ENCODE results near the gene CEACAM4.

The CEACAM4 gene

GRCh38 chr19:41597600-41598041, 29.3 kb downstream of the CEACAM4 start:
- Histone ChIP-seq H3K4me1 (ENCODE audit: insufficient read depth, low read length, severe bottlenecking) (no peaks in the 10 kb centered on the region), H3K36me3 (ENCODE audit: insufficient read depth, low read length) (no peaks in the 10 kb centered on the region), H3K4me3 (ENCODE audit: low read depth, low read length, poor library complexity, severe bottlenecking) (no peak overlapping the region), H2AFZ (ENCODE audit: low read length) (no peak overlapping the region), H3K79me2 (ENCODE audit: insufficient read depth, low read length) (no peaks in the 10 kb centered on the region), H3K4me2 (ENCODE audit: low read length) (no peak overlapping the region), H3K9me3 (ENCODE audit: low read length) (no peaks in the 10 kb centered on the region), H3K9ac (ENCODE audit: low read length) (no peak overlapping the region), H3F3A (ENCODE audit: insufficient read depth, low read length) (no peaks in the 10 kb centered on the region), H3K9me2 (ENCODE audit: low read depth, low read length) (no peaks in the 10 kb centered on the region), H3K27me3 (ENCODE audit: insufficient read depth, low read length) (no peaks in the 10 kb centered on the region), H4K20me1 (ENCODE audit: insufficient read depth, low read length) (no peaks in the 10 kb centered on the region), H3K27ac (ENCODE audit: low read depth, low read length, poor library complexity, severe bottlenecking) (no peak overlapping the region)
- no peak for TF ChIP-seq EZH2 (IDR thresholded peaks at IDR 0.05; ENCODE audit: borderline replicate concordance, low read length)
- TF ChIP-seq CTCF (IDR thresholded peaks at IDR 0.05; ENCODE audit: low read length): peak; percentile 92

GRCh38 chr19:41595890-41596280, 31.0 kb downstream of the CEACAM4 start:
- no peak overlapping the region for H3K27ac ChIP-seq (ENCODE audit: low read depth, low read length, poor library complexity, severe bottlenecking)
- H3K79me2 ChIP-seq (ENCODE audit: insufficient read depth, low read length): no peaks in the 10 kb centered on the region
- no peaks in the 10 kb centered on the region for H3F3A ChIP-seq (ENCODE audit: insufficient read depth, low read length)
- no peaks in the 10 kb centered on the region for H3K9me3 ChIP-seq (ENCODE audit: low read length)
- H3K4me1 ChIP-seq (ENCODE audit: insufficient read depth, low read length, severe bottlenecking): no peaks in the 10 kb centered on the region
- H4K20me1 ChIP-seq (ENCODE audit: insufficient read depth, low read length): no peaks in the 10 kb centered on the region
- no peak overlapping the region for H3K9ac ChIP-seq (ENCODE audit: low read length)
- no peaks in the 10 kb centered on the region for H3K9me2 ChIP-seq (ENCODE audit: low read depth, low read length)
- H3K36me3 ChIP-seq (ENCODE audit: insufficient read depth, low read length): no peaks in the 10 kb centered on the region
- no peak overlapping the region for H2AFZ ChIP-seq (ENCODE audit: low read length)
- no peak overlapping the region for H3K4me3 ChIP-seq (ENCODE audit: low read depth, low read length, poor library complexity, severe bottlenecking)
- H3K4me2 ChIP-seq (ENCODE audit: low read length): no peak overlapping the region
- TF ChIP-seq CTCF (IDR thresholded peaks at IDR 0.05; ENCODE audit: low read length) (no peak), EZH2 (IDR thresholded peaks at IDR 0.05; ENCODE audit: borderline replicate concordance, low read length) (no peak)
- H3K27me3 ChIP-seq (ENCODE audit: insufficient read depth, low read length): no peaks in the 10 kb centered on the region

GRCh38 chr19:41595258-41595889, 31.5 kb downstream of the CEACAM4 start:
- Histone ChIP-seq H2AFZ (ENCODE audit: low read length) (no peak overlapping the region), H3K9me2 (ENCODE audit: low read depth, low read length) (no peaks in the 10 kb centered on the region), H3K27me3 (ENCODE audit: insufficient read depth, low read length) (no peaks in the 10 kb centered on the region), H3K9ac (ENCODE audit: low read length) (no peak overlapping the region), H3K4me2 (ENCODE audit: low read length) (no peak overlapping the region), H3F3A (ENCODE audit: insufficient read depth, low read length) (no peaks in the 10 kb centered on the region), H3K9me3 (ENCODE audit: low read length) (no peaks in the 10 kb centered on the region), H3K4me1 (ENCODE audit: insufficient read depth, low read length, severe bottlenecking) (no peaks in the 10 kb centered on the region), H3K27ac (ENCODE audit: low read depth, low read length, poor library complexity, severe bottlenecking) (no peak overlapping the region), H3K79me2 (ENCODE audit: insufficient read depth, low read length) (no peaks in the 10 kb centered on the region), H3K36me3 (ENCODE audit: insufficient read depth, low read length) (no peaks in the 10 kb centered on the region), H4K20me1 (ENCODE audit: insufficient read depth, low read length) (no peaks in the 10 kb centered on the region), H3K4me3 (ENCODE audit: low read depth, low read length, poor library complexity, severe bottlenecking) (no peak overlapping the region)
- TF ChIP-seq CTCF (IDR thresholded peaks at IDR 0.05; ENCODE audit: low read length) (peak; percentile 86), EZH2 (IDR thresholded peaks at IDR 0.05; ENCODE audit: borderline replicate concordance, low read length) (no peak)

Measured in OCI-LY1 (cell line).